GM18508 (cell line): ENCODE results near the gene CSGALNACT2.
"Not testable (repeated sequence)": the region's sequence is repeated elsewhere in the genome, so short reads cannot be mapped to it uniquely, and the experiment has no call there.

Experiments used
- ATAC-seq: cut with Tn5 transposase; IDR thresholded peaks from one replicate; pipeline ENCODE4 v1.9.1; 2021; ENCODE audit warnings: moderate number of reproducible peaks; ENCODE audit not compliant: insufficient read depth, unreplicated experiment

The CSGALNACT2 gene

DNA sequence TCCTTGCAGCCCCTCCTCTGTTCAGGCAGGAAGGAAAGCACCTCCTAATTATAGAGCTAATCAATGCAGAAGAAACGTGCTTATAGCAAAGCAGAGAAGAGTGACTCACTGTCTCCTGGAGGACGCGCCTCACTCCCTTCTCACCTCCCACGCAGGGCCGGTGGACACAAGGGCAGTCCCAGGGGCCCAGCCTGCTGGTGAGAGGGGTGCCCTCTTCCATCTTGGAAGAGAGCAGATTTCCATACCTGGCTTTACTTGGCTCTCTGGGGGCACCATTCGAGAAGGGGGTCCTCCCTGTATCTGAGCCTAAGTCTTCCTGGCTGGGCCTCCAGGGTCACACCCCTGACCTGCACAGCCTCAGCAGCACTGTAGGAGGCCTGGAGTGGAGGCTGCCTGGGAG, 72.8 kb downstream of the CSGALNACT2 start:
- no peak for ATAC-seq

DNA sequence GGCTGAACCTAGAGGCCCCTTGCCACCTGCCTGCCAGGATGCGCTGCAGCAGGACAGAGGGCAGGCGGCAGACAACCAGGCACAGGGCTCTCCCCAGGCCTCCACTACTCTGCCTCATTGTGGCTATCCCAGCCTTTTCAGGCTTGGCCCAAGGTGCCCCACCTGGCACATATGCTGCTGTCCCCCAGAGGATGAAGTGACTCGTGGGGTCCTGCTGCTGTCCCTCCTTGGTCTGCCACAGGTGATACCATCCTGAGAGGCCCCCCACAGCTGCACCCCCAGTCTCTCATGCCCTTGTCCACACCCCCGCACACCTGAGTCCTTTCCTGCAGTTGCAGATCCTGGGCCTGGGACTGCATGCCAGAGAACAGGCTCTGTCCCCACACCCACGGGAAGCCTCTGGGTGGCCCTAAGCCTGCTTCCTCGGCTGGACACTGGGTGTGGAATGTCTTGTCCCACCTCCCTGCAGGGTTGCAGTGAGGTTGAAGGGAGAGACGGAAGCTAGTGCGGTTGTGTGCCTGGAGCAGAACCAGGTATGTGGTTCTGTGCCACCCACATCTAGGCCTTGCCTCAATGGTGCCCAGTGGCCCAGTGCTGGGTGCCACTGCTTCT, 73.3 kb downstream of the CSGALNACT2 start:
- ATAC-seq, result no peak

DNA sequence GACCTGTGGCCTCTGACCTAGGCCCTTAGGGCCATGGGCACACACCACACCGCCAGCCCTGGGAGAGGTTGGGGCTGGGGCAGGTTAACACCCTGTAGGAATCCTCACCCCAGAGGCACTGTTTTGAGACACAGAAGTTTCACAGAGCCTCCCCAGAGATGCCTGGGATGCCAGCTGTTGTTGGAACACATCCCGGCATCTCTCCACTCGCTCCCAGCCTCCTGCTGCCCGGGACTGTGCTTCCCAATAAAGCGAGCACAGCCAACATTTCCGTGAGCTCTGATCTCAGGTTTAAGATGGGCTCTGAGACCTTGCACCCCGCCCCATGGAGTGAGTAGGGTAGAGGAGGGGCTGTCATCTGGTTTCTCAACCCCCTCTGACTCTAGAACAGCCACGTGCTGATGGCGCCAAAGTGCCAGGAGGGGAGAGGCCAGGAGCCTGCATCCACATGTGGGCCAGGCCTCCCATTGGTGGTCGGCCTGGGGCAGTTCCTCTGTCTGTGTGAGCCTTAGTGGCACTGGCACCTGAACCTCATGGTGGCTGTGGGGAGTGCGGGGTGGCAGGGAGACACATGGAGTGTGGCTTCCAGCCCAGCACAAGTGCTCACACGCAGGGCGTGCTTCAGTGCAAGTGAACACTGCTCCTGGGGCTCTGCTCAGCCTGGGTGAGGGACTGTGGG, 73.9 kb downstream of the CSGALNACT2 start:
- ATAC-seq, result no peak

DNA sequence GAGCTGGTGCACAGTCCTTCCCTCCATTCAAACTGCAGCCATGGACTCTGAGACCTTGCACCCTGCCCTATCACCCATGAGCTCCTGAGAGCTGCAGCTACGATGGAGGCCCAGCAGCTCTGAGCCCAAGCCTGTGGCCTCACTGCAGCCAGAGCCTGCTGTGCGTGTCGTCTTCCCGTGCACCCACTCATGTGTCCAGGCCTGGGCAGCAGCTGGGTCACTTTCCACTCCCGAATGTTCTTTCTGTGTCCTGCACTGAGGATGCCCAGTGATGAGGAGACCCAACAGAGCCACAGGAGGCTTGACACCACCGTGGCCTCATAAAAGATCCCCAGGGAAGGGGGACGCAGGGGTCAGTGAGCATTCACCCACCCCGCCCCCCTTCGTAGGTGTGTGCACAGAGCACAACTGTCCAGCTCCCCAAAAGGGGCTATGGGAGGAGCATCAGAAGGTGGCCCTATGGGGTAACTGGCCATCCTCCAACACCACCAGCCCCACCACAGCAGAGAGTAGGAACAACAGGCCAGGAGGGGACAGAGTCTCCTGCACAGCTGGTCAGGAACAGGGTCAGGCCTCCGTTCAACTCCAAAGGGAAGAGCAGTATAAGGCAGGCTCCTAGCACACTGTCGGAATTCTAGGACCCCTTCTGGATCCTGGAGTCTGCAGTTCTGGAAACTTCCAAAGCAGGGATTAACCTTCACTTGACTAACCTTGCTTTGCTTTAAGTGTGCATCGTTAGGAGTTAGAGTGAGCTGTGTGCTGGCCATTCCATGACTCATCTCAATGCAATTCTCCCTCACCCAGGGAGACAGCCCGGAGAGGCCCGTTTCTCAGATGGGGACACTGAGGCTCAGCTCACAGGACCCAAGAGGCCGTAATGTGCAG, 76.1 kb downstream of the CSGALNACT2 start:
- ATAC-seq, result no peak

DNA sequence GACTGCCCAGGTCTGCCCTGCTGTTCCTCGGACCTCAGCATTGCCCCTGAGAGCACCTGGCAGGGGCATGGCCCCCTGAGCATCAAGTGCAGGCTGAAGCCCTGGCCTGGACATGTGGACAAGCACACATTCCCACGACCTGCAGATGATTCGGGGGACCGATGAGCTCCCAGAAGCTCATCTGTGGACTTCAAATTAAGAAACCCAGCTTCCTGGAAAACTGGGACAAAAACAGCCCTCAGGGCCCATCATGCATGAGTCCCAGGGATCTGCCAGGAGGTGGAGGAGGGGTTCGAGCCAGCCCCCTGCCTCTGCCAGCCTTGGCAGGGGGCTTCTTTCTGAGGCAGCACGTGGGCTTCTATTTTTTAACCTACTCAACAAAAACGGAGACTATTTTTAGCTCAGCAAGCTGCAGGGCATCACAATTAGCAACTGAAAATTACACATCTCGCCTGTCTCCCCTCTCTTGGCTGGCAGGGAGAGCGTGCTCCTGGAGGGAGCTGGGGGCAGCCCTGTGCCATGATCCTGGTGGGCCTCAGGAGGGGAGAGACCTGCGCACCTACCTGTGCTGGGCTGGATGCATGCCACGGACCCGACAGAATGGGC, 76.8 kb downstream of the CSGALNACT2 start:
- ATAC-seq, result no peak

DNA sequence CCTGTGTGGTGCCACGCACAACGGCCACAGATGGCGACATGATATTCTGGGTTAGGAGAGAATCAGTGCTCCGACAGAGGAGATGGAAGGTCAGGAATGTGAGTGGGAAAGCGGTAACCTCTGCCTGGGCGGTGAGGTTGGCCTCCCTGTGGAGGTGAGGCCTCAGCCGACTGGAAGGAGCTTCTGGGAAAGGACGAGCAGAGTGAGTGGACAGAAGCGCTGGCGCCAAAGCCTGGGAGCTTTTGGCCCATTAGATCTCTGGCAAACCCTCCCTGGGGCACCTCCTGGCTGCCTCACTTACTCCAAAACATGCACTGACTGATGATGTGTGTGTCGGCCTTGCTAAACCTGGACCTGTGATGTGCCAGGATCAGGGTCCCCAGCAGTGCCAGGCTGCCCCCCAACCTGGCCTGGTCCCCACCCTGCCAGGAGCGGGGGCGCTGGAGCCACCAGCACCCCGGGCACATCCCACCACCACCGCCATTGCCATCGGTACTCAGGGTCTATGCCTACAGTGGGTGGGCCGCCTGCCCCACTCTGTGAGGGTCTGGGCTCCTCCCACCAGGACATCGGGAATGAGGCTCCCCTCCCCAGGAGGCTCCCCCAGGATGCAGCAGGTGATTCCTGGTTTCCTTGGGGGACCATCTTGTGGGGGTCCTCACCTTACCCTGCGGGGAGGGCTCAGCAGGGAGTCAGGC, 77.7 kb downstream of the CSGALNACT2 start:
- no peak for ATAC-seq

DNA sequence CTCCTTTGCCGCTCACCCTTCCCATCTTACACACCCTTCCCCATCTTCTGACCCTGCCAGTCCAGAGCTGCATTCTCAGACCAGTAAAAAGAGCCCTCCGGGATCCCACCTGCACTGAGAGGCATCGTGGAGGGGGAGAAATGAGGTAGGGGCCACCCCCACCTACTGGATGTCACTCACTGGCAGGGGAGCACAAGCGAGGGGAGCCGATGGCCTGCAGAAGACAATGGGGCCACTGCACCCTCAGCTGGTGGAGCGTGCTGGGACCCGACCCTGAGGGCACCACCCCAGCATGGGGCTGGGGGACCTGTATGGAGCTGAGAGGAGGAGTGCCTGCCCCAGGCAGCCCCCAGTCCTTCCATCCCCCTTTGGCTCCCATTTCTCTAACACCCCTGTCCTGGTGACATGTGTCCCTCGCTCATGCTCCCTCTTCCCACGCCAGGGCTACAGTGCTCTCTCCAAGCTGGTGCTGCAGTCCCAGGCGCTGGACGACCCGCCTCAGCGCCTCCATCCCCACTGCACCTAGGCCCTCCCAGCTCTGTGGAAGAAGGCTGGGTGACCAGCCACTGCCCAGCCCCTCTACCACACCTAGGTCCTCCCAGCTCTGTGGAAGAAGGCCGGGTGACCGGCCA, 78.8 kb downstream of the CSGALNACT2 start:
- ATAC-seq, result no peak

DNA sequence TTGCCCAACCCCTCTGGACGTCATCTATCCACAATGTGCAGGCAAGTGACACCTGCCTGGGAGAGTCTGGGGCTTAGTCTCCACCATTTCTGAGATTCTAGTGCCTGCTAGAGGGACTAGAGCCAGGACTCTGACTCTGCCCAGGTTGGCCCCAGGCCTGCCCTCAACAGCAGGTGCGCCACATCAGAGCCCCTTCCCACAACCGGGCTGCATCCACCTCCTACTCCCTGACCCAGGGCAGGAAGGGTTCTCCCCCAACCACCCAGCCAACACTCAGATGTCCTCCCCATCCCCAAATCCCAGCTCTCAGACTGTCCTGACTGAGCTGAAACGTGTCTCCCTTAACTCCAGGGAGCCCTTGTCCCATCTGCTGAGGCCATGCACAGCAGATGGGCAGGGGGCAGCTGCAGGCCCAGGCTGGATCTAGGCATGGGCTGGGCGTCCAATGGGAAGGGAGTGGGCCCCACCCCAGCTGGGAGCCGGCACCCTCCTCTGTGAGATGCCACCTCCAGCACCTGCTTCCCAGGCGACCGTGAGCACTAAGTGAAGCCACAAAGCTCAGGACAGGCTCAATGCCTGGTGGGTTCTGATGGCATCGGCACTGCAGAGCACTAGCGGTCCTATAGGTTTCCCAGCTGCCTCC, 79.4 kb downstream of the CSGALNACT2 start:
- ATAC-seq, result no peak

DNA sequence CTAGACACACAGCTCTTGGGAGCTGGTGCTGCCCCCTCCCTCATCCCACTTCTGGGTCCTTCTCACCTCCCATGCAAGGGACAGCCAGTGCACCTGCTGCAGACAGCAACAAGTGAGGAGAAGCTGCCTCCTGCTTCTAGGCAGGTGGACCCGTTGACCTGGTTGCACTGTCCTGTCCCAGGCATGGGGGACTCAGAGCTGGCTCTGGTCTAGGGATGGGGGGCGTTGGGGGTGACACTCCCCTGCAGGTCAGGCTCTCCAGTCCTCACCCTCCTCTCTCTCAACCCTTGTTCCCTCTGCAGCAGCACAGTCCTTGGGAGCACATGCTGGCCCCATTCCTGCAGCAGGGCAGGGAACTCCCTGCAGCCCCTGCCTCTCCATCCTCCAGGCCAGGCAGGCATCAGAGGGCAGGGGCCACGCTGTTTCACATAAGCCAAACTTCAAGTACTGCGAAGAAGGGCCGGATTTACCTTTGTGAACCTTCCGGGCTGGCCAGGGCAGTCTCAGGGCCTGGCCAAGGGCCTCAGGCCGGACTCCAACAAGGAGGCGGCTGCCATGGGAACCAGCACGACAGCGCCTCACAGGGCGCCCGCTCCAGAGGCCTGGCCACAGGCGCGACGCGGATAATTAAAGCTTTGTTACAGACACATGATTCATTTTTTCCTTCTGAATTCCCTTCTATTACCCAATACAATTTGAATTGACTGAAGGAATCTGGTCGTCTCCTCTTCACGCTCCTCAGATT, 80.1 kb downstream of the CSGALNACT2 start:
- no peak for ATAC-seq

DNA sequence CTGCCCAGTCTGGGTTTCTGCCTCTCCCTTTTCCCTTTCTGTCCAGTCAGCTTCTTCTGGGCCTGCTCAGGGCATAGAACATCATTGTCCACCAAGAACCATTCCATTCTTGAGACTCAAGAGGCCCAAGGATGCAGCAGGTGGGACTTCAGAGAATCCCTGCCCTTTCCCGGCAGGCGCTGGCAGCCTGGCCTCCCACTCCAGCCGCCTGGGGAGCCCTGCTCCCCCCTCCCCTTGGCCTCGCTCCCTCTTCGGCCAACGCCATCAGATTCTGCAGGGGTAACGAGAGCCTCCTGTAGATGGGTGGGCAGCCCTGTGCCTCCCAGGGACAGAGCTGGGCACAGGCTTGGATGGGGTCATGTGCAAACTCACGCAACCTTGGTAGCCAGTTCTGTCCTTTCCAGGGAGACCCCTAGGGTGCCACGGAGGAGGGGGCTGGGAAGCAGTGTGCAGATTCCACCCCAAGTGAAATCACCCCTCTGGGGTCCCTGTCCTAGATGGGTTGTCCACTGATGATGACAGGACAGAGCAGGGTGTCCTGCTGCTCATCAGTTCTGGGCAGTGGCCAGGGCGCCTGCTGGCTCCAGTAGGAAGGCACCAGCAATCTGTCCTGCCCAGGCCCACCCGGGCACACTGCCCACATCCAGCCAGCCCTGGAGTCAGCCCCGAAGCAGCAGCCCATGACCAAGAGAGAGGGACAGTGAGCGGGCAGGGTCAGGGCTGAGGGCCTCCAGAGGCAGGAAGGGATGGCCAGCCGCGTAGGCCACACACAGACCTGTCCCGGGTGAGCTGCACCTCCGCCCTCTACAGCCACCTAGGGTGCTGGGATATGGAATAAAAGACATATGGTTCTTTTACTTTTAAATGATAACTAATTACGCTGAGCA, 80.9 kb downstream of the CSGALNACT2 start:
- ATAC-seq, result no peak

DNA sequence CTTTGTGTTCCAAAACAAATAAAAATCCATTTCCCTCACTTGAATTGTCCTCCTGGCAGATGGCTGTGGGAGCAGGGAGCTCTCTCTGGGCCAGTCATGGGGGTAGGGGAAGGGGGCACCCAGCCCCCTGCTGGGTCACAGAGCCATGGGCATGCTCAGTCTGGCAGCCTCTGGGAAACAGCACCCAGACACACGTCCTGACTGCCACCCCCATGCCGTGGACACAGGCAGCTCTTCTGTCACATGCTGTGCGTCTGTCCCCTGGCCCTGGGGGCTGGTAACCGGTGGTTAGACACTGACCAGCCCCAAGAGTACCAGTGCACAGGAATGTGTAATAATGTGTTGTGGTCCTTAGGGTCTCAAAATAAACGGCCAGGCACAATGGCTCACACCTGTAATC, 81.6 kb downstream of the CSGALNACT2 start:
- ATAC-seq, result no peak

DNA sequence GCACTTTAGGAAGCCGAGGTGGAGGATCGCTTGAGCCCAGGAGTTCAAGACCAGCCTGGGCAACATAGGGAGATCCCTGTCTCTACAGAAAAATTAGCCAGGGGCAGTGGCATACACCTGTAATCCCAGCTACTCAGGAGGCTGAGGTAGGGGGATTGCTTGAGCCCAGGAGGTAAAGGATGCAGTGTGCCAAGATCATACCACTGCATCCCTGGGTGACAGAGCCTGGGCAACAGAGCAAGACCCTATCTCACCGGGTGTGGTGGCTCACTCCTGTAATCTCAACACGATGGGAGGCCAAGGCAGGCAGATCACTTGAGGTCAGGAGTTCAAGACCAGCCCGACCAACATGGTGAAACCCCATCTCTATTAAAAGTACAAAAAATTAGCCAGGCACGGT, 82.0 kb downstream of the CSGALNACT2 start:
- ATAC-seq, result not testable (repeated sequence)

DNA sequence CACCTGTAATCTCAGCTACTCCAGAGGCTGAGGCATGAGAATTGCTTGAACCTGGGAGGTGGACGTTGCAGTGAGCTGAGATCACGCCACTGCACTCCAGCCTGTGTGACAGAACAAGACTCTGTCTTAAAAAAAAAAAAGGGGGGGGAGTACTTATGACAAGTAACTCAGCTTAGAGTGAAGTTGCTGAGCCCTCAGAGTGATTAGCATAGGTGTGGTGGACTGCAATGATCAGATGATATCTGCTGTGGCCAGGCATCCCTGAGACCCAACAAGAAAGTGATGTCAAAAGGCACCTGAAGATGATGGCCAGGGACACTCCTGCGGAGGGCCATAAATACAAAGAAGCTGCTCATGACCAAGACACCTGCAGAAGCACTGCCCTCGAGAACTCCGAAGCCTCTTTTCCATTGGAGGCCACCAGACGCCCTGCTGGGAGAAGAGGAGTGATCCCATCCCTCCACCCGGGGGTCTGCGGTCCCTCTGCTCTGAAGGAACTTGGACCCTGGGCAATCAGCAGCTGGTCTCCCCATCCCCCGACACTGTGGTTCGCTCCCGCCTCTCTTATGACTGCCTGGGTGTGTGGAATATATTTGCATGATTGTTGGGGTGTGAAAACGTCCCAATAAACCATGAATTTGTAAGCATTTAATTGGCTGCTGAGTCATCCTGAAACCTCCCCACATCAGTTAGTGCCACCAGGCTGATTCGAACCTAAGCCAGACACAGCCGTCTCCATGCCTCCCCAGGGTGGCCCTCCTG, 82.6 kb downstream of the CSGALNACT2 start:
- ATAC-seq, result no peak

DNA sequence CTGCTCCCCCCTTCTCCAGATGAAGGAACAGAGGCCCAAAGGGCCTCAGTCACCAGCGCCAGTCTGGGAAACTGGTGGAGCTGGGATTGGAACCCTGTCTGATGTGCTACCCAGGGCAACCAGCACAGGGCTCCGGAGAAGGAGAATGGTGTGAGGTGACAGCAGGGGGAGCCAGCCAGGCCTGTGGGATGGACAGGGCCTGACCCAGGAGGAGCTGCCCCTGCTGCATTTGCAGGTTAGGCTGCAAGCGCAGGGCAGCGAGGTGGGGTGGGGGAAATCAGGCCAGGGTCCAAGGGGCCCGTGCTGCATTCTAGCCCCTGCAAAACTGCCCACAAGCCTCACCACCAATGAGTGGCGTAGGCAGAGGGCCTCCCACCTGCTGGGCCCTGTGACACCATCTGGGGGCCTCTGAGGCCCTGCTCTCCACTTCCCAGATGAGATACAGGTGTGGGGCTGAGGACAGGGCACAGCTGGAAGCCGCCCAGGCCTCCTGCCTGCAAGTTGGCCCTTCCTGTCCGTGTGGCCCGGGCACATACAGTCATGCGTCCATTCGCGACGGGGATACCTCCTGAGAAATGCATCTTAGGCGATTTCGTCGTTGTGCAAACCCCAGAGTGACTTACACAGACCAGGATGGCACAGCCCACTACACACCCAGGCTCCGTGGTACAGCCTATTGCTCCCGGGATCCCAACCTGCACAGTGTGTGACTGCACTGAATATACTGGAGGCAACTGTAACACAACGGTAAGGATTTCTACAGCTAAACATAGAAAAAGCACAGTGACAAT, 83.4 kb downstream of the CSGALNACT2 start:
- no peak for ATAC-seq

DNA sequence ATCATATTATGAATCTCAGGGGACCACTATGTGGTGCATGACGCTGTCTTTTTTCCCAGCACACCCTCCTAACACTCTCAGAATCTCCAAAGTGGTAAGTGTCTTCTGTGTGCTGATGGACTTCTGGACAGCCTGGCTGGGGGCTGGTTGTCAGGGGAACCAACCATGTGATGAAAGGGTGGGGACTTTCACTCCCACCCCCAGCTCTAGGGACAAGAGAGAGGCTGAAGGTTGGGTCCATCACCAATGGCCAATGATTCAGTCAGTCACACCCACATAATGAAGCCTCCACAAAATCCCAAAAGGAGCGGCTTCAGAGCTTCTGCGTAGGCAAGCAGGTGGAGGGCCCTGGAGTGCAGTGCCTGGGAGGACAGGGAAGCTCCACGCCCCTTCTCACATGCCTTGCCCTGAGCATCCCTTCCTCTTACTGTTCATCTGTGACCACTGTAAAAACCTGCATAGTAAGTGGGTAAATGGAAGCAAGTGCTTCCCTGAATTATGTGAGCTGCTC, 84.0 kb downstream of the CSGALNACT2 start:
- ATAC-seq, result no peak

DNA sequence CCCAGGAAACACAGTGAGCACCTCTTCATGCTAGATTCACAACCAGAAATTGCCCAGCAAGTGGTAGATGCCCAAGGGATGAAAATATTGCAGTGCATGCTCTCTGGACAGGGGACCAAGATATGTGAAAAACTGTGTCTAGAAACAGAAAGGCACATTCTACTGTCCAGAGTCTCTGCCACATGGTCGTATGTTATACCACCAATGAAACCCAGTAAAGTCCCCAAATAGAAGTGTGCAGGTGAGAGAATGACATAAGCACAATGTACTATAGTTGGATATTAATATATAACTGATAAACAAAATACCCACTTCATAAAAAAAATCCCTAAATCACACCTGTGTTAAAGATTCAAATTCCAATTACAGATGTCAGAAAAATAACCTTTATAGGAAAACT, 84.8 kb downstream of the CSGALNACT2 start:
- ATAC-seq, result peak; percentile 44
